GM12865 (cell line): ENCODE results near the gene EID3.
"Not testable (repeated sequence)": the region's sequence is repeated elsewhere in the genome, so short reads cannot be mapped to it uniquely, and the experiment has no call there.

Experiments
- DNase-seq: peaks from one replicate; pipeline ENCODE4 v3.0.0; 2010; ENCODE audit warnings: low read depth
- H3K4me3 ChIP-seq: 2 replicates; pipeline ENCODE4 v1.5.1; 2011; ENCODE audit warnings: mild to moderate bottlenecking, low read depth, low read length, control low read depth
- TF ChIP-seq, protein P1 (sequence below): IDR thresholded peaks from 2 replicates; pipeline ENCODE4 v1.5.1; 2011; ENCODE audit warnings: low read length, control low read depth, low read depth, inconsistent platforms; ENCODE audit not compliant: insufficient read depth; ENCODE audit errors: missing control alignments

Gene EID3

DNA sequence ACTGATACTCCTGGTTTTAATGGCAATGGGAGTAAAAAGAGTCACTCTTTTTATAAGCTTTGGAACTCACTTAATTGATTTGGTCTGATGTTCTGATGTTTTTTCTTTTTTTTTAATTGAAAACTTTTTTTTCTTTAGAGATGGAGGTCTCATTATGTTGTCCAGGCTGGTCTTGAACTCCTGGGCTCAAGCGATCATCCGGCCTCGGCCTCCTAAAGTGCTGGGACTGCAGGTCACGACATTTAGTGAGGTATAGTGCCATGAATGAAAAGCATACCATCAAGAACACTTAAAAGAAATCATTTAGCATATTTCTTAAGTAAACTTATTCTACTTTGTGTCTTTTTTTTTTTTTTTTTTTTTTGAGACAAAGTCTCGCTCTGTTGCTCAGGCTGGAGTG, 12.7 kb upstream of the EID3 start:
- TF ChIP-seq, protein P1, sequence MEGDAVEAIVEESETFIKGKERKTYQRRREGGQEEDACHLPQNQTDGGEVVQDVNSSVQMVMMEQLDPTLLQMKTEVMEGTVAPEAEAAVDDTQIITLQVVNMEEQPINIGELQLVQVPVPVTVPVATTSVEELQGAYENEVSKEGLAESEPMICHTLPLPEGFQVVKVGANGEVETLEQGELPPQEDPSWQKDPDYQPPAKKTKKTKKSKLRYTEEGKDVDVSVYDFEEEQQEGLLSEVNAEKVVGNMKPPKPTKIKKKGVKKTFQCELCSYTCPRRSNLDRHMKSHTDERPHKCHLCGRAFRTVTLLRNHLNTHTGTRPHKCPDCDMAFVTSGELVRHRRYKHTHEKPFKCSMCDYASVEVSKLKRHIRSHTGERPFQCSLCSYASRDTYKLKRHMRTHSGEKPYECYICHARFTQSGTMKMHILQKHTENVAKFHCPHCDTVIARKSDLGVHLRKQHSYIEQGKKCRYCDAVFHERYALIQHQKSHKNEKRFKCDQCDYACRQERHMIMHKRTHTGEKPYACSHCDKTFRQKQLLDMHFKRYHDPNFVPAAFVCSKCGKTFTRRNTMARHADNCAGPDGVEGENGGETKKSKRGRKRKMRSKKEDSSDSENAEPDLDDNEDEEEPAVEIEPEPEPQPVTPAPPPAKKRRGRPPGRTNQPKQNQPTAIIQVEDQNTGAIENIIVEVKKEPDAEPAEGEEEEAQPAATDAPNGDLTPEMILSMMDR = no peak
- no peak for DNase-seq
- no peak overlapping the region for H3K4me3 ChIP-seq

DNA sequence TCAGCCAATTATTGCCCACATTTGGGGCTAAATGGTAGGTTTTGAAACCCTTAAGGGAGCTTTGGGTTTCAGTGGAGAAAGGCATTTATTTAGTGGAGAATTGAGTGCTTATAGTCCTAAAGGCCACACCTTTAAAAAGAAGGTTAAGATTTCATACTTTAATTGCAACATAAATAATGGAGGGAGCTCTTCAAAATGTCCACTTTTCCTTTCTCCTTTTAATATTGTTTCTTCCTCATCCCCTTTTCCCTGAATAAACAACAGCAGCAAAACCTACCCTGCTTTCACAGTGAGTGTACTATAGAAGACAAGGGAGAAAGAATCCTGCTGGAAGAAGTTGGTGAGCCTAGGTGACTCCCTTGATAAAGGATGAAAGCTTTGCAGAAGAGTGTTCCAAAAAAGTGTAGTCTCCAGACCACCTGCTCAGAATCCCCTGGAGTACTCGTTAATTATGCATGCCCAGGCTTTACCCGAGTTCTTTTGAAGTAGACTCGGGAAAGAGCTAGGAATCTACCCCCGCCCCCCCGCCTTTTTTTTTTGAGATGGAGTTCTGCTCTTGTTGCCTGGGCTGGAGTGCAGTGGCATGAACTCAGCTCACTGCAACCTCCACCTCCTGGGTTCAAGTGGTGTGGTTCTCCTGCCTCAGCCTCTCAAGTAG, 11.5 kb upstream of the EID3 start:
- H3K4me3 ChIP-seq = no peak overlapping the region
- TF ChIP-seq, protein P1 = no peak
- no peak for DNase-seq

DNA sequence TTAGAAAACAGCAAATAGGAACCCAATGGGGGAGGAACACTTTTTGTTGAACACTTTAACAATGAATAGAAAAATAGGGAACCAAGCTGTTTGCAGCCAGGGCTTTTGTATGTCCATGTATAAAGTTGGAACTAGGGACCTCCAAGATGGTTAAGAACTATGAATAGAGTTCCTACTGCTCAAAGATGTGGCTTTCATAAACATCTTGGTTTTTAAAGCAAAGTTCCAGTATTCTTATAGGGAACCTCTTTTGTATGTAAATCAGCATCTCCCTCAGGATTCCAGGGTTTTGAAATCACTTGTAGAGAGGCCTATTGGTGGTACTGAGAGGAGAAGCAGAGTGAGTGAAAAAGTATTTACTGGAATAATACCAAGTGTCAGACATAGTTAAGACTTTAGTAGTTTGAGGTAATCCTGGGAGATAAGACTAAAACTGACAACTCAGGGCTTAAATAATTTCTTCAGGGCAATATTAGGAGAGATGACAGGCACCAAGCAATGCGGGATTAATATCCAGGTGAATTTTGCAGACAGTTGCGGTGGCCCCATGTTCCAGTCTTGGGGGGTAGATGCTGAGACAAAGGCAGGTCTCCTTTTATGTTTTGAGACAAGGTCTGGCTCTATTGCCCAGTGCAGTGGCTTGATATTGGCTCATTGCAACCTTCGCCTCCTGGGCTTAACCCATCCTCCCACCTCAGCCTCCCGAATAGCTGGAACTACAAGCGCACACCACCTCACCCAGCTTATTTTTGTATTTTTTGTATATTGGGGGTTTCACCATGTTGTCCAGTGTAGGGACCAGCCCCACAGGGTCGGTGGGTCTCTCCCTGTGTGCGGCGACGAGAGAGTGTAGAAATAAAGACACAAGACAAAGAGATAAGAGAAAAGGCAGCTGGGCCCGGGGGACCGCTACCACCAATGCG, 10.4 kb upstream of the EID3 start:
- TF ChIP-seq, protein P1 = no peak
- no peak overlapping the region for H3K4me3 ChIP-seq
- no peak for DNase-seq

DNA sequence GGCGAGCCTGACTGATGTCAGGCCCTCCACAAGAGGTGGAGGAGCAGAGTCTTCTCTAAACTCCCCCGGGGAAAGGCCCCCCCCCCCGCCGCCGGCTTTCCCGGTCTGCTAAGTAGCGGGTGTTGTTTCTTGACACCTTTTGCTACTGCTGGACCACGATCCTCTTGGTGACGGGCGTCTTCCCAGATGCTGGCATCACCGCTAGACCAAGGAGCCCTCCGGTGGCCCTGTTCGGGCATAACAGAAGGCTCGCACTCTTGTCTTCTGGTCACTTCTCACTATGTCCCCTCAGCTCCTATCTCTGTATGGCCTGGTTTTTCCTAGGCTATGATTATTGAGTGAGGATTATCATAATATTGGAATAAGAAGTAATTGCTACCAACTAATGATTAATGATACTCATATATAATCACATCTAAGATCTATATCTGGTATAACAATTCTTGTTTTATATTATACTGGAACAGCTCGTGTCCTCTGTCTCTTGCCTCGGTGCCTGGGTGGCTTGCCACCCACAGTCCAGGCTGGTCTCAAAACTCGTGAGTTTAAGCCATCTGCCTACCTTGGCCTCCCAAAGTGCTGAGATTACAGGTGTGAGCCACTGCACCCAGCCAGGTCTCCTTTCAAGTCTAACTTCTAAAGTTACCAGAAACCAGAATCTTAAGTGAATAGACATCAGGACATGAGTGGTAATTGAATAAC, 9.2 kb upstream of the EID3 start:
- DNase-seq, H3K4me3 ChIP-seq: not testable (repeated sequence)

DNA sequence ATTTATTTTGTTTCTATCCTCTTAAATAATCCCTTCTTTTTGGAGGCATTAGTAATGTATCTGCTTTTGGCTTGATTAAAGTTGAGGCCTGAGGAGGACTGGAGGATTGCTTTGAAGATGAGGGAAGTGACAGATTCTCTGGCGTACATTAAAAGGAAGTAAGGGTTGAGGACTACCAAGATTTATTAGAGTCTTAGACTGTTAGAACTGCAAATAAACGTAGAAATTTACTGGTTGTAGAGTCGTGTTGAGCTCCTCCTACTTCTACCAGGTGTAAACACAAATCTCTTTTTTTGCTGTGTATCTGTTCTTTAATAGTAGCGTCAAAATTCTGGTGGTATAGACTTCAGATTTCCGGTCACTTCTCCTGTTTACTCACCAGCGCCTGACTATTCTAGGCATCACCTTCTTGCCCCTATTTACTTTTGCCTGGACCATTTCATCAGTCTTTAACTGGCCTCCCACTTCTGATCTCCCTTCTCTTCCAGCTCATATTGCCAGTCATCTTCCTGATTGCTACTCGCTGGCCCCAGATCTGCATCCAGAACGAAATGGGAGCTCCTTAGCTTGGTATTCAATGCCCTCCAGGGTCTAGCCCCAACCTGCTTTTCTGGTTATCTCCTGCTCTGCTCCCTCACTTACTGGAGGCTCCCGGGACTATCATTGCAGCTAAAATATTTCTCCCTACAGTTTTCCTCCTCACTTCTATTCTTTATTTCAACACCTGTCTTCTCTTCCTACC, 8.4 kb upstream of the EID3 start:
- H3K4me3 ChIP-seq = no peak overlapping the region
- DNase-seq = no peak
- TF ChIP-seq, protein P1 = no peak

DNA sequence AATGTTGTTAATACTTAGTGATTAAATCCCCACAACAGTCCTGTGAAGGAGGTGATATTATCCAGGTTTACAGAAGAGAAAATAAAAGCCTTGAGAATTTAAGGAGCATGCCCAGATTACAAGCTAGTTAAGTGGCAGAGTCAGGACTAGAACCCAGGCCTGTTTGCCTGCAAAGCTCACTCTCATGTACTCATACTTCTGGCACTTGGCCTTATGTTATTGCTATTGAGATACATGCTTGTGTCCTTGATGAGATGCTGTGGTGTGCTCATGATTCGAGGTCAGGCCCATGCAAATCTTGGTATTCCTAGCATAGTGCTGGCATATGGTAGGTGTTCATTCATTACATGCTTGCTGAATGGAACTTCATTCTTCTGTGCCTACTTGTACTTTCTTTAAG, 7.6 kb upstream of the EID3 start:
- TF ChIP-seq, protein P1 = no peak
- no peak for DNase-seq
- H3K4me3 ChIP-seq = no peak overlapping the region

DNA sequence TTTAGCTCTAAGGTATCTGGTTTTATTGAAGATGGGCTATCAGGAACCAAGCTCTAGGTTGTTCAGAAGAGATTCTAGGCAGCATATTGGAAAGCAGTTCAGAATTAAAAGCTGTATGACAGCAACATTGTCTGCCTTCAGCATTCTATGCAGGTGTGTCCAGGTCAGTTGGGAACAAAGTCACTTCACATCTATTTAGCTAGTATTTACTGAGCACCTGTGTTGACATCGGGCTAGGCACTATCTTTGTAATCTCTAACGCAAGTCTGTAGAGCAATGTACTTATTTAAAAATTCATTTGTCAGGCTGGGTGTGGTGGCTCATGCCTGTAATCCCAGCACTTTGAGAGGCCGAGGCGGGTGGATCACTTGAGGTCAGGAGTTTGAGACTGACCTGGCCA, 6.8 kb upstream of the EID3 start:
- TF ChIP-seq, protein P1 = no peak
- H3K4me3 ChIP-seq = no peak overlapping the region
- no peak for DNase-seq
